ENCODE results near the gene SPINT3. TPM values are rescaled to one million over a fixed set of nuclear protein-coding genes. Genes with fewer than 3 reads are reported as not detected.

The SPINT3 gene
- total and polyA plus RNA-seq, 11 donors, result not detected

DNA sequence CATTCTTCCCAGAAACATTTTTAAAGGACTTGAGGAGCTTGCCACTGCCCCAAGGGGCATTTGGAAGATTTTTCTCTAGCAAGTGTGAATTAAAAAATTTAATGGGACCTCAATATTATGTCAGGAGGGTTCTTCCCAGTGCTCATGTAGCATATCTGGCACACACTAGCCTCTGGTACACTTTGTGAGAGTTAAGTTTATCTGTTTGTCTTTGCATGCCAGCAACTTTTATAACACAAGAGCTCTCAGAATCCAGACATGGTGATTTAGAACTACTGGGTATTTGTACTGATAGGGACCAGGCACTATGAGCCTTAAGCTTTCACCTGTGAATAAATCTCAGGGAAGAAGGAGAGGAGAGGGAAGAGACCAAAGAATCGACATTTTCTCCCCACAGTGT lies 12.9 kb downstream of the SPINT3 start:
- Histone ChIP-seq H3K36me3 (no peaks in the 10 kb centered on the region), H3K27me3 (peaks cover 0 to 30% (median 11%) of the 10 kb centered on the region in 9 donors), H3K9me3 (no peaks in the 10 kb centered on the region), H3K4me1 (peaks cover 0 to 4% (median 0%) of the 10 kb centered on the region in 12 donors), H3K4me3 (no peak overlapping the region), H3K27ac (no peak overlapping the region)
- TF ChIP-seq POLR2A (IDR thresholded peaks at IDR 0.05), result no peak
- TF ChIP-seq CTCF (IDR thresholded peaks at IDR 0.05), result no peak
- no peak for ATAC-seq
- DNase-seq, result no peak
- 46 to 64% (median 58%) methylated on average over 1 of the region's 1 CpG for WGBS, 4 donors
- intact Hi-C loops (cut with DNase I), result no loop called here

GRCh38 chr20:45501600-45501999 lies 13.8 kb downstream of the SPINT3 start:
- Histone ChIP-seq H3K4me3 (no peak overlapping the region), H3K36me3 (no peaks in the 10 kb centered on the region), H3K9me3 (no peaks in the 10 kb centered on the region), H3K27me3 (peaks cover 0 to 37% (median 11%) of the 10 kb centered on the region in 9 donors), H3K4me1 (peaks cover 0 to 4% (median 0%) of the 10 kb centered on the region in 12 donors), H3K27ac (peak overlapping the region in 1 of 12 donors; percentile 30)
- no peak for TF ChIP-seq POLR2A (IDR thresholded peaks at IDR 0.05)
- no peak for TF ChIP-seq CTCF (IDR thresholded peaks at IDR 0.05)
- 24 to 43% (median 35%) methylated on average over 1 of the region's 1 CpG for WGBS, 4 donors
- ATAC-seq (no peak), DNase-seq (no peak)
- intact Hi-C loops (cut with DNase I), result no loop called here

DNA sequence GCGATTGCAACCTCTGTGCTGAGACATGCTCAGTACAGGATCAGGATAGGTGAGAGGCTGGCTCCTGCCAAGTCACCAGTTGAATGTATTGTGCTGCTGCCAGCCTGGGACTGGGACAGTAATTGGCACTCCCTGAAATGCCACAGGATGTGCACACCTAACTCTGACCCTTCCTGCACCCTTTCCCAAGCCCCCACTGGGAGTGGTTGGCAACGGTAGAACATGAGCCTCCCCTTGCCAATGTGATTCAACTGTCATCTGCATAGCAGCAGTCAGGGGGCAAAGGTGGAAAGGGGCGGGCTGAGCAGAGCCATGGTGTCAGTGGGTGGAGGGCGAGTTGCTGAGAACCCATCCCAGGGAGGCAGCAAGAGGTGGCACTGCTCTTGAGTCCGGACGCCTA lies 15.4 kb downstream of the SPINT3 start:
- Histone ChIP-seq H3K27ac (no peak overlapping the region), H3K36me3 (no peaks in the 10 kb centered on the region), H3K4me3 (no peak overlapping the region), H3K9me3 (no peaks in the 10 kb centered on the region), H3K27me3 (peaks cover 0 to 41% (median 9%) of the 10 kb centered on the region in 9 donors), H3K4me1 (peaks cover 0 to 4% (median 0%) of the 10 kb centered on the region in 12 donors)
- WGBS, 4 donors, result 69 to 76% (median 75%) methylated on average over 5 to 6 of the region's 6 CpGs
- no peak for TF ChIP-seq POLR2A (IDR thresholded peaks at IDR 0.05)
- no peak for TF ChIP-seq CTCF (IDR thresholded peaks at IDR 0.05)
- intact Hi-C loops (cut with DNase I), result no loop called here
- no peak for ATAC-seq
- DNase-seq, result peak in 1 of 5 donors; percentile 24

- H3K4me3 ChIP-seq, result no peak overlapping the region
- H3K27me3 ChIP-seq, result peaks cover 0 to 35% (median 6%) of the 10 kb centered on the region in 9 donors
- peaks cover 0 to 4% (median 0%) of the 10 kb centered on the region in 12 donors for H3K4me1 ChIP-seq
- H3K9me3 ChIP-seq, result no peaks in the 10 kb centered on the region
- no peak for ATAC-seq
- no peak overlapping the region for H3K27ac ChIP-seq
- intact Hi-C loops (cut with DNase I), result no loop called here
- DNase-seq, result no peak
- H3K36me3 ChIP-seq, result no peaks in the 10 kb centered on the region
- TF ChIP-seq POLR2A (IDR thresholded peaks at IDR 0.05), result no peak
- no peak for TF ChIP-seq CTCF (IDR thresholded peaks at IDR 0.05)
- WGBS, 4 donors, result 74 to 86% (median 77%) methylated on average over 3 of the region's 3 CpGs
These were observed 17.4 kb downstream of the SPINT3 start for GRCh38 chr20:45497971-45498494.
